GM06990 (cell line): ENCODE results near the gene CHEK2.
"Not testable (repeated sequence)": the region's sequence is repeated elsewhere in the genome, so short reads cannot be mapped to it uniquely, and the experiment has no call there.

Experiments used
- DNase-seq: peaks from one replicate; pipeline ENCODE4 v3.0.0-alpha.2; 2011; ENCODE audit not compliant: insufficient read length; ENCODE audit errors: extremely low read depth
- H3K27me3 ChIP-seq: replicated peaks from 2 replicates; pipeline ENCODE4 v1.6.0; 2011; ENCODE audit warnings: low read length; ENCODE audit not compliant: control insufficient read depth, insufficient read depth
- H3K36me3 ChIP-seq: 2 replicates; pipeline ENCODE4 v1.5.1; 2011; ENCODE audit warnings: low read length; ENCODE audit not compliant: control insufficient read depth, insufficient read depth
- H3K4me3 ChIP-seq: replicated peaks from 2 replicates; pipeline ENCODE4 v1.5.1; 2011; ENCODE audit warnings: low read depth, mild to moderate bottlenecking, control low read depth, low read length
- TF ChIP-seq, protein P1 (sequence below): IDR thresholded peaks from 2 replicates; pipeline ENCODE4 v1.5.1; 2011; ENCODE audit warnings: low read length, control low read depth, mild to moderate bottlenecking, inconsistent platforms; ENCODE audit not compliant: insufficient read depth, poor library complexity, severe bottlenecking

Gene CHEK2

DNA sequence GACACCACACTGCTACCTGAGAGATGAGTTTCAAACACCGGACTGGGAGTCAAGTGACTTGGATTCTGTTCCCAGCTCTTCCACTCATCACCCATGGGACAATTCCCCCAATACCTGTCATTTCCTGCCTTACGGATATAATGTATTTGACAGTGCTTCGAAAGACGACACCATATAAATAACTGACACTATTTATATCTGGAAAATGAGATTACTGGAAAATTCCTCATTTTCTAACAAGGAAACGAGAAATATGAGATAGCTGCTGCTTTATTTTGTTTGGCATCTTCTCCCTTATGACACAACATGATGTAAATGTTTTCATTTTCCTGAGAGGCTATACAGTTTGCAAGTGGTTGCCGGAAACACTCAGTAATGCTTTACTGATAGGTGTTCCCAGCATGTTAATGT, 8.9 kb upstream of the CHEK2 start:
- Histone ChIP-seq H3K27me3 (no peaks in the 10 kb centered on the region), H3K4me3 (no peak overlapping the region), H3K36me3 (peaks cover 5% of the 10 kb centered on the region)
- TF ChIP-seq, protein P1, sequence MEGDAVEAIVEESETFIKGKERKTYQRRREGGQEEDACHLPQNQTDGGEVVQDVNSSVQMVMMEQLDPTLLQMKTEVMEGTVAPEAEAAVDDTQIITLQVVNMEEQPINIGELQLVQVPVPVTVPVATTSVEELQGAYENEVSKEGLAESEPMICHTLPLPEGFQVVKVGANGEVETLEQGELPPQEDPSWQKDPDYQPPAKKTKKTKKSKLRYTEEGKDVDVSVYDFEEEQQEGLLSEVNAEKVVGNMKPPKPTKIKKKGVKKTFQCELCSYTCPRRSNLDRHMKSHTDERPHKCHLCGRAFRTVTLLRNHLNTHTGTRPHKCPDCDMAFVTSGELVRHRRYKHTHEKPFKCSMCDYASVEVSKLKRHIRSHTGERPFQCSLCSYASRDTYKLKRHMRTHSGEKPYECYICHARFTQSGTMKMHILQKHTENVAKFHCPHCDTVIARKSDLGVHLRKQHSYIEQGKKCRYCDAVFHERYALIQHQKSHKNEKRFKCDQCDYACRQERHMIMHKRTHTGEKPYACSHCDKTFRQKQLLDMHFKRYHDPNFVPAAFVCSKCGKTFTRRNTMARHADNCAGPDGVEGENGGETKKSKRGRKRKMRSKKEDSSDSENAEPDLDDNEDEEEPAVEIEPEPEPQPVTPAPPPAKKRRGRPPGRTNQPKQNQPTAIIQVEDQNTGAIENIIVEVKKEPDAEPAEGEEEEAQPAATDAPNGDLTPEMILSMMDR = no peak
- DNase-seq = no peak

DNA sequence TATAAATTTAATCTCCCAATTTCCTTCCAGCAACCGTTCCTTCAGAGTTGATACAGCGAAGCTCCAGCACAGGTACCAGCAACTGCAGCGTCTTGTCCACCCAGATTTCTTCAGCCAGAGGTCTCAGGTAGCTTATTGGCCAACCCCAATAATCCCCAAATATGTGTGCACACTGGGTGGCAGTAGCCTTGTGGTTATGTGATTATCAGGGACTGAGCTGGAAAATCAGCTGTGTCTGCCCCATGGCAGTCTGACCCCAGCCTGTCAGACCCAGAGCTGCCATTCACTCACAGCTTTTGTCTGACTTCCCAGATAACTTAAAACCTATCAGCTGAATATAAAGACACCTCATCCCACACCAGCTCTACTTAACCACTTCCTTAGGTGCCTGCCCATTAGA, 2.2 kb upstream of the CHEK2 start:
- TF ChIP-seq, protein P1 = no peak
- Histone ChIP-seq H3K36me3 (peaks cover 6% of the 10 kb centered on the region), H3K27me3 (no peaks in the 10 kb centered on the region), H3K4me3 (no peak overlapping the region)
- DNase-seq = no peak

- DNase-seq = no peak
- Histone ChIP-seq H3K27me3 (no peaks in the 10 kb centered on the region), H3K4me3 (peak overlapping the region; percentile 92), H3K36me3 (peaks cover 5% of the 10 kb centered on the region)
- TF ChIP-seq, protein P1 = no peak
These were observed 942 bp upstream of the CHEK2 start for GRCh38 chr22:28742562-28742962.

GRCh38 chr22:28741200-28741784, 328 bp downstream of the CHEK2 start:
- H3K27me3 ChIP-seq = no peaks in the 10 kb centered on the region
- H3K4me3 ChIP-seq = peak overlapping the region; percentile 69
- no peak for DNase-seq
- peaks cover 1% of the 10 kb centered on the region; the same call in 1 of the 2 replicates for H3K36me3 ChIP-seq
- TF ChIP-seq, protein P1 = no peak

DNA sequence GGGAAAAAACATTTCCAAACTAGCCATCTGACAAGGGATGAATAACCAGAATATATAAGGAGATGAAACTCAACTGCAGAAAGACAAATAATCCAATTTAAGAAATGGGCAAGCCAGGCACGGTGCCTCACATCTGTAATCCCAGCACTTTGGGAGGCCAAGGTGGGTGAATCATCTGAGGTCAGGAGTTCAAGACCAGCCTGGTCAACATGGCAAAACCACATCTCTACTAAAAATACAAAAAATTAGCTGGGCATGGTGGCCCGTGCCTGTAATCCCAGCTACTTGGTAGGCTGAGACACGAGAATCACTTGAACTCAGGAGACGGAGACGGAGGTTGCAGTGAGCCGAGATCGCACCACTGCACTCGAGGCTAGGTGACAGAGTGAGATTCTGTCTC, 2.7 kb downstream of the CHEK2 start:
- not testable (repeated sequence) for H3K27me3 ChIP-seq, H3K4me3 ChIP-seq, DNase-seq, H3K36me3 ChIP-seq

DNA sequence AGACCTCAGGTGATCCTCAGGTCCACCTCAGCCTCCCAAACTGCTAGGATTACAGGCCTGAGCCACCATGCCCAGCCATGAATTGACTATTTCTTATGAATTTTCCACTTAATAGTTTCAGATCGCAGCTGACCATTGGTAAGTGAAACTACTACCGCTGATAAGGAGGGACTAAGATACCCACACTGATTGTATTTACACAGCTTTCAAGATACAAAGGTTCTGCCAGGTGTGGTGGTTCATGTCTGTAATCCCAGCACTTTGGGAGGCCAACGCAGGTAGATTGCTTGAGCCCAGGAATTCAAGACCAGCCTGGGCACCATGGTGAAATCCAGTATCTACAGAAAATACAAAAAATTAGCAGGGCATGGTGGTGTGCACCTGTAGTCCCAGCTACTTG, 3.9 kb downstream of the CHEK2 start:
- H3K27me3 ChIP-seq = no peaks in the 10 kb centered on the region
- TF ChIP-seq, protein P1 = no peak
- no peak overlapping the region for H3K4me3 ChIP-seq
- no peak for DNase-seq
- H3K36me3 ChIP-seq = peaks cover 5% of the 10 kb centered on the region
